Measurements from ENCODE around the gene SLC13A2. TPM values are rescaled to one million over a fixed set of nuclear protein-coding genes. Genes with fewer than 3 reads are reported as not detected.

SLC13A2 gene
- polyA plus RNA-seq, 1 experiment, result not detected

DNA sequence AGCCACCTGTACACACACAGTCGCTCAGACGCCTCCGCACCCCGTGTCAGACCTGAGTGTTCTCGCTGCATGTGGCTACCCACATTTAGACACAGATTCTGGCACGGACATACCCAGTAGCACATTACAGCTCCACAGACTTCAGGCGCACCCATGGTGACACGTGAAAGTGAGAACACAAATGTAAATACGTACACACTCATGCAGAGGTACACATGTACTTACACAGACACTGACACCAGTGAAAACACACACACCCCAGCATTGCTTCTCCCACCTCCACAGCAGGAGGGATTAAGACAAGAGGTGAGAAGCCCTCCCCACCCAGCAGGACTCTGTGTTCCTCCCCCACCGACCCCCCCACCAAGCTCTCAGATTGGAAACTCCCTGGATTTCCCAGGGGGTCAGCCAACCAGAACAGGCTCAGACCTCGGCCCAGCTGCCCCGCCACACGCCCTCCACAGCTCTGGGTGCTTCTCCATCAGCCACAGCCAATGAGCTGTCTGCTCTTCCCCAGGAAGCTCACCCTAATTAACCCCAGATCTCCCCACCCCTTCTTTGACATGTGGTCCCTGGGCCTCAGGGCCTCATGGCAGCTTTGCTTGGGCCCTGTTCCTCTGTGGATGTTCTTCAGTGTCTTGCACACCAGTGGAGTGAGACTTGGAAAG lies 27.4 kb downstream of the SLC13A2 start:
- no peak for TF ChIP-seq CTCF (IDR thresholded peaks at IDR 0.05; ENCODE audit: insufficient read depth, low read depth, low read length)
- ChIA-PET CTCF (interaction anchor here (1.4 to 9.8 kb wide), 2 partner anchors 37 to 47 kb away, joined by 5 to 155 read pairs; no protein-coding TSS in a partner anchor), POLR2A (no interaction called here)
- Histone ChIP-seq H3K4me3 (ENCODE audit: low read depth, low read length) (no peak overlapping the region), H3K36me3 (ENCODE audit: control insufficient read depth, insufficient read depth, low read length) (no peaks in the 10 kb centered on the region), H3K27me3 (ENCODE audit: control insufficient read depth, insufficient read depth, low read length) (peaks cover 18% of the 10 kb centered on the region)
- DNase-seq (ENCODE audit: low read depth), result no peak

GRCh38 chr17:28501421-28502284 lies 28.2 kb downstream of the SLC13A2 start:
- Histone ChIP-seq H3K36me3 (ENCODE audit: control insufficient read depth, insufficient read depth, low read length) (no peaks in the 10 kb centered on the region), H3K4me3 (ENCODE audit: low read depth, low read length) (no peak overlapping the region), H3K27me3 (ENCODE audit: control insufficient read depth, insufficient read depth, low read length) (peaks cover 19% of the 10 kb centered on the region)
- ChIA-PET CTCF (interaction anchor here (1.4 to 1.8 kb wide), 2 partner anchors 11 to 46 kb away, joined by 5 to 10 read pairs; no protein-coding TSS in a partner anchor), POLR2A (no interaction called here)
- DNase-seq (ENCODE audit: low read depth), result no peak
- TF ChIP-seq CTCF (IDR thresholded peaks at IDR 0.05; ENCODE audit: insufficient read depth, low read depth, low read length), result no peak

DNA sequence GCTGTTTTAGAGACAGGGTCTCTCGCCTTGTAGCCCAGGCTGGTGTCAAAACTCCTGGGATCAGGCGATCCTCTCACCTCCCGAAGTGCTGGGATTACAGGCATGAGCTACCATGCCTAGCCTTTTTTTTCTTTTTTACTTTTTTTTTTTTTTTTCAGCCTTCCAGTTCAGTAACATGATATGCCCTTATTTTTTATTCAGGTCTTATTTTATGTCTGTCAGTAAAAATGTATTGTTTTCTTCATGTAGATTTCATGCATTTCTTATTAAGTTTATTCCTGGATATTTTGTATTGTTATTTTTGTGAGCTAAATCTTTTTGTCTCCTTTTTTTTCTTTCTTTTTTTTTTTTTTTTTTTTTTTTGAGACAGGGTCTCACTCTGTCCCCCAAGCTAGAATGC lies 30.0 kb downstream of the SLC13A2 start:
- Histone ChIP-seq H3K36me3 (ENCODE audit: control insufficient read depth, insufficient read depth, low read length) (no peaks in the 10 kb centered on the region), H3K4me3 (ENCODE audit: low read depth, low read length) (no peak overlapping the region), H3K27me3 (ENCODE audit: control insufficient read depth, insufficient read depth, low read length) (peaks cover 33% of the 10 kb centered on the region)
- POLR2A ChIA-PET, result no interaction called here
- TF ChIP-seq CTCF (IDR thresholded peaks at IDR 0.05; ENCODE audit: insufficient read depth, low read depth, low read length), result no peak
- DNase-seq (ENCODE audit: low read depth), result no peak
- CTCF ChIA-PET, result interaction anchor here (0.7 to 6.5 kb wide), 6 partner anchors 8 to 44 kb away, joined by 3 to 48 read pairs (median 5); no protein-coding TSS in a partner anchor

- Histone ChIP-seq H3K36me3 (ENCODE audit: control insufficient read depth, insufficient read depth, low read length) (no peaks in the 10 kb centered on the region), H3K27me3 (ENCODE audit: control insufficient read depth, insufficient read depth, low read length) (peaks cover 44% of the 10 kb centered on the region), H3K4me3 (ENCODE audit: low read depth, low read length) (no peak within 1 kb of the TSS)
- no peak for DNase-seq (ENCODE audit: low read depth)
- ChIA-PET POLR2A (no interaction called here), CTCF (interaction anchor here (6.5 kb wide), 1 partner anchor 11 kb away, joined by 48 read pairs; no protein-coding TSS in a partner anchor)
- no peak for TF ChIP-seq CTCF (IDR thresholded peaks at IDR 0.05; ENCODE audit: insufficient read depth, low read depth, low read length)
Measured at GRCh38 chr17:28505986-28506665, 32.7 kb downstream of the SLC13A2 start, which contains the start of gene FOXN1. Gene FOXN1 (plus strand): TSS chr17:28506348. CDS start chr17:28523970, 17,622 bp downstream.
